Activated naive CD8-positive, alpha-beta T cell treated with anti-CD3 and anti-CD28 coated beads, Interleukin-2, amount 50 U/mL, for 24 hours (primary cell): Measurements from ENCODE around the gene FNDC3A.
"Not testable (repeated sequence)": the region's sequence is repeated elsewhere in the genome, so short reads cannot be mapped to it uniquely, and the experiment has no call there.

Experiments used
- ATAC-seq: fragments of 150-1000 bp; cut with Tn5 transposase; one replicate; pipeline ENCODE4 v1.10.0; 2021
- DNase-seq: peaks from one replicate; pipeline ENCODE4 v3.0.0; 2021
- H3K27ac Mint-ChIP-seq: one replicate; pipeline ENCODE4 v1.8.0; 2021; ENCODE audit warnings: mild to moderate bottlenecking, mixed read lengths
- H3K27me3 Mint-ChIP-seq: one replicate; pipeline ENCODE4 v1.8.0; 2021; ENCODE audit warnings: mixed read lengths
- H3K36me3 Mint-ChIP-seq: one replicate; pipeline ENCODE4 v1.8.0; 2021; ENCODE audit warnings: low read depth, mixed read lengths
- H3K4me1 Mint-ChIP-seq: one replicate; pipeline ENCODE4 v1.8.0; 2021; ENCODE audit warnings: mixed read lengths
- H3K4me3 Mint-ChIP-seq: one replicate; pipeline ENCODE4 v1.8.0; 2021; ENCODE audit warnings: mild to moderate bottlenecking, moderate library complexity, mixed read lengths
- H3K9me3 Mint-ChIP-seq: one replicate; pipeline ENCODE4 v1.8.0; 2021; ENCODE audit warnings: mixed read lengths

The FNDC3A gene

GRCh38 chr13:49066856-49067255 is 91.1 kb downstream of the FNDC3A start:
- Mint-ChIP-seq H3K4me1 (peaks cover 13% of the 10 kb centered on the region), H3K36me3 (peaks cover 25% of the 10 kb centered on the region), H3K9me3 (no peaks in the 10 kb centered on the region), H3K27ac (no peak overlapping the region), H3K4me3 (no peak overlapping the region), H3K27me3 (no peaks in the 10 kb centered on the region)
- no peak for ATAC-seq
- no peak for DNase-seq

- not testable (repeated sequence) for ATAC-seq, H3K27me3 Mint-ChIP-seq, H3K4me1 Mint-ChIP-seq, H3K9me3 Mint-ChIP-seq, H3K27ac Mint-ChIP-seq, H3K4me3 Mint-ChIP-seq, DNase-seq
- peaks cover 25% of the 10 kb centered on the region for H3K36me3 Mint-ChIP-seq
These were observed 92.8 kb downstream of the FNDC3A start for GRCh38 chr13:49068498-49068897.

- not testable (repeated sequence) for H3K9me3 Mint-ChIP-seq, ATAC-seq, H3K4me1 Mint-ChIP-seq, H3K4me3 Mint-ChIP-seq, DNase-seq, H3K27me3 Mint-ChIP-seq, H3K27ac Mint-ChIP-seq
- peaks cover 25% of the 10 kb centered on the region for H3K36me3 Mint-ChIP-seq
These were observed 94.3 kb downstream of the FNDC3A start for GRCh38 chr13:49070021-49070420.

DNA sequence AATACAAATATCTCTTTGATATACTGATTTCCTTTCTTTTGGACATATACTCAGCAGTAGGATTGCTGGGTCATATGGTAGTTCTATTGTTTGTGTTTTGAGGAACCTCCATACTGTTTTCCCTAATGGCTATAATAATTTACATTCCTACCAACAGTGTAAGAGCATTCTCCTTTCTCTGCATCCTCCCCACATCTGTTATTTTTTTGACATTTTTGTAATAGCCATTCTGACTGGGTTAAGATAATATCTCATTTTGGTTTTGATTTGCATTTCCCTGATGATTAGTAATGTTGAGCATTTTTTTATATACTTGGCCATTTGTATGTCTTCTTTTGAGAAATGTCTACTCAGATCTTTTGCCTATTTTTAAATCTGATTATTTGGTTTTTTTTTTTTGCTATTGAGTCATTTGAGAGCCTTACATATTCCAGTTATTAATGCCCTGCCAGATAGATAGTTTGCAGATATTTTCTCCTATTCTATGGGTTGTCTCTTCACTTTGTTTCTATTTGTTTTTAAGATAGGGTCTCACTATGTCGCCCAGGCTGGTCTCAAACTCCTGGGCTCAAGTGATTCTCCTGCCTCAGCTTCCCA is 95.7 kb downstream of the FNDC3A start:
- H3K4me3 Mint-ChIP-seq: no peak overlapping the region
- peaks cover 27% of the 10 kb centered on the region for H3K36me3 Mint-ChIP-seq
- no peak overlapping the region for H3K27ac Mint-ChIP-seq
- H3K27me3 Mint-ChIP-seq: no peaks in the 10 kb centered on the region
- peaks cover 6% of the 10 kb centered on the region for H3K4me1 Mint-ChIP-seq
- DNase-seq: no peak
- ATAC-seq: no peak
- H3K9me3 Mint-ChIP-seq: no peaks in the 10 kb centered on the region

GRCh38 chr13:49082653-49083536 is 107.2 kb downstream of the FNDC3A start:
- Mint-ChIP-seq H3K4me3 (no peak overlapping the region), H3K27ac (no peak overlapping the region), H3K27me3 (no peaks in the 10 kb centered on the region), H3K4me1 (peaks cover 3% of the 10 kb centered on the region), H3K9me3 (no peaks in the 10 kb centered on the region), H3K36me3 (peaks cover 19% of the 10 kb centered on the region)
- DNase-seq (no peak), ATAC-seq (peak; percentile 24)

GRCh38 chr13:49084961-49085360 is 109.2 kb downstream of the FNDC3A start:
- H3K4me1 Mint-ChIP-seq: no peaks in the 10 kb centered on the region
- no peak for DNase-seq
- H3K27ac Mint-ChIP-seq: no peak overlapping the region

DNA sequence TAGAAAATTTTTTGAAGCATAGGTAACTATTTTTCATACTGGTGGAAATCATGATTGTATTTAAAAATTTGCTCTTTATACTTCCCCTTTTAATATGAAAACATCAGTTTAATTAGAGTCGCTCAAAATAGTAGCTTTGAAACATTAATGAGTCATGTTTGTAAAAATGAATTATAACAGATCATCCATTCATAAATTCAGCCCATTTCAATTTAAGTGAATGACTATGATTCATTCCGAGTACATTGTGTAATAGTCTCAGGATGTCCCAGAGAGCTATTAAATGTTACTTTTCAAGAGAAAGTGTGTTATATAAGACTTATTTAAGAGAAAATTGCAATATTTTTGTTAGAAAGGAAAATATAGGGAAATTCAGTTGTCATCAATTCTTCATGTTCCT is 111.0 kb downstream of the FNDC3A start:
- no peak for ATAC-seq
- Mint-ChIP-seq H3K4me1 (no peaks in the 10 kb centered on the region), H3K4me3 (no peak overlapping the region), H3K36me3 (peaks cover 32% of the 10 kb centered on the region), H3K27me3 (no peaks in the 10 kb centered on the region), H3K27ac (no peak overlapping the region), H3K9me3 (no peaks in the 10 kb centered on the region)
- no peak for DNase-seq

More at GRCh38 chr13:49084961-49085360, 109.2 kb downstream of the FNDC3A start:
- ATAC-seq: no peak
- H3K9me3 Mint-ChIP-seq: no peaks in the 10 kb centered on the region
- no peak overlapping the region for H3K4me3 Mint-ChIP-seq
- H3K36me3 Mint-ChIP-seq: peaks cover 25% of the 10 kb centered on the region
- no peaks in the 10 kb centered on the region for H3K27me3 Mint-ChIP-seq

- no peaks in the 10 kb centered on the region for H3K9me3 Mint-ChIP-seq
- H3K27ac Mint-ChIP-seq: no peak overlapping the region
- H3K36me3 Mint-ChIP-seq: peaks cover 26% of the 10 kb centered on the region
- no peaks in the 10 kb centered on the region for H3K27me3 Mint-ChIP-seq
- no peak for DNase-seq
- peaks cover 15% of the 10 kb centered on the region for H3K4me1 Mint-ChIP-seq
- ATAC-seq: no peak
- H3K4me3 Mint-ChIP-seq: no peak overlapping the region
These were observed 117.7 kb downstream of the FNDC3A start for GRCh38 chr13:49093376-49093775.

- Mint-ChIP-seq H3K36me3 (peaks cover 9% of the 10 kb centered on the region), H3K27ac (peak overlapping the region; percentile 19), H3K27me3 (no peaks in the 10 kb centered on the region), H3K4me3 (no peak overlapping the region), H3K9me3 (no peaks in the 10 kb centered on the region), H3K4me1 (peaks cover 24% of the 10 kb centered on the region)
- no peak for DNase-seq
- no peak for ATAC-seq
These were observed 121.7 kb downstream of the FNDC3A start for GRCh38 chr13:49097374-49097773.

DNA sequence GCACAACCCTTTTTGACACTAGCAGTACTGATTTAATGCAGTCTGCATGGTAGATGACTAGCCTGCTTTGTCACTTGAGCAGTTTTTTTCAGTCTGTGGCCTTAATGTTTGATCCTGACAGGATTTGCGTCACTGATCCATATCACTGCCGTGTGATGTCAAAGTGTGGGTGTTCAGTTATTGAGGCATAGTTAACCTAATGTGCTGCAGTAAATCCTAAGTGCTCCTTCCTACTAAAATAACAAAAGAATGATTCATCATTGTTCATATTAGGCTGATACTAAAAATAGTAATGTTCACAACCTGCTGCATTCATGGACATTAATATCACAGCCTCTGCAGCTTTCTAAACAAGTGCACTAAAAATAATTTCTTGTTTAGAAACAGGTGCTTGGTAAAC is 122.5 kb downstream of the FNDC3A start:
- DNase-seq (no peak), ATAC-seq (peak; percentile 54)
- no peaks in the 10 kb centered on the region for H3K9me3 Mint-ChIP-seq
- H3K4me1 Mint-ChIP-seq: peaks cover 24% of the 10 kb centered on the region
- no peak overlapping the region for H3K4me3 Mint-ChIP-seq
- H3K27ac Mint-ChIP-seq: no peak overlapping the region
- H3K27me3 Mint-ChIP-seq: no peaks in the 10 kb centered on the region
- H3K36me3 Mint-ChIP-seq: peaks cover 9% of the 10 kb centered on the region

- Mint-ChIP-seq H3K4me3 (no peak overlapping the region), H3K27ac (no peak overlapping the region), H3K27me3 (no peaks in the 10 kb centered on the region), H3K36me3 (peaks cover 12% of the 10 kb centered on the region), H3K9me3 (no peaks in the 10 kb centered on the region), H3K4me1 (peaks cover 24% of the 10 kb centered on the region)
- DNase-seq (no peak), ATAC-seq (no peak)
These were observed 123.2 kb downstream of the FNDC3A start for GRCh38 chr13:49098771-49099512.

DNA sequence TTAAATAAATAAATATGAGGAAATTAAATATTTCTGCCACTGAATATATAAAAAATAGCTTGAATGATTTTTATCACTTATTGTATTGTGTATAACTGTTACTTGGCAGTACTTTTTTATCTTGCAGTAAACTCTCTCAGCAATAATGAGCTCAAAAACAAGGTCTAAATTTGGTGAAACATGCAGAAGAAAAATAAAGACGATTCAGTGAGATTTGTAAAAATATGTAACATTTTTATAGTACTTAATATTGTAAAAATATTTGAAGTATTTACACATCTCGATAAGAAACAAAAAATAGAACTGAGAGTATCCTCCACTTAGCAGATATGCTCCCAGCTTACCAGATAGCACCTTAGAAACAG is 123.8 kb downstream of the FNDC3A start:
- peaks cover 24% of the 10 kb centered on the region for H3K4me1 Mint-ChIP-seq
- DNase-seq (no peak), ATAC-seq (no peak)
- H3K36me3 Mint-ChIP-seq: peaks cover 13% of the 10 kb centered on the region
- H3K4me3 Mint-ChIP-seq: no peak overlapping the region
- H3K27ac Mint-ChIP-seq: no peak overlapping the region
- H3K27me3 Mint-ChIP-seq: no peaks in the 10 kb centered on the region
- no peaks in the 10 kb centered on the region for H3K9me3 Mint-ChIP-seq

- ATAC-seq (no peak), DNase-seq (no peak)
- Mint-ChIP-seq H3K27me3 (no peaks in the 10 kb centered on the region), H3K4me1 (peaks cover 24% of the 10 kb centered on the region), H3K27ac (no peak overlapping the region), H3K36me3 (peaks cover 13% of the 10 kb centered on the region), H3K4me3 (no peak overlapping the region), H3K9me3 (no peaks in the 10 kb centered on the region)
These were observed 125.2 kb downstream of the FNDC3A start for GRCh38 chr13:49100637-49101570.

- Mint-ChIP-seq H3K4me3 (no peak overlapping the region), H3K27ac (no peak overlapping the region)
- no peak for ATAC-seq
These were observed 132.5 kb downstream of the FNDC3A start for GRCh38 chr13:49108196-49108595.

More at GRCh38 chr13:49108196-49108595, 132.5 kb downstream of the FNDC3A start:
- Mint-ChIP-seq H3K4me1 (peaks cover 29% of the 10 kb centered on the region), H3K36me3 (peaks cover 3% of the 10 kb centered on the region), H3K9me3 (no peaks in the 10 kb centered on the region), H3K27me3 (peaks cover 2% of the 10 kb centered on the region)
- no peak for DNase-seq
